ENCODE results near the gene PXN.
A peak's percentile ranks its signal among the peaks of the same experiment; 100 is the strongest.
"Not testable (repeated sequence)": the region's sequence is repeated elsewhere in the genome, so short reads cannot be mapped to it uniquely, and the experiment has no call there.

The PXN gene

GRCh38 chr12:120239776-120240494 lies 25.6 kb downstream of the PXN start:
- DNase-seq, result no peak

DNA sequence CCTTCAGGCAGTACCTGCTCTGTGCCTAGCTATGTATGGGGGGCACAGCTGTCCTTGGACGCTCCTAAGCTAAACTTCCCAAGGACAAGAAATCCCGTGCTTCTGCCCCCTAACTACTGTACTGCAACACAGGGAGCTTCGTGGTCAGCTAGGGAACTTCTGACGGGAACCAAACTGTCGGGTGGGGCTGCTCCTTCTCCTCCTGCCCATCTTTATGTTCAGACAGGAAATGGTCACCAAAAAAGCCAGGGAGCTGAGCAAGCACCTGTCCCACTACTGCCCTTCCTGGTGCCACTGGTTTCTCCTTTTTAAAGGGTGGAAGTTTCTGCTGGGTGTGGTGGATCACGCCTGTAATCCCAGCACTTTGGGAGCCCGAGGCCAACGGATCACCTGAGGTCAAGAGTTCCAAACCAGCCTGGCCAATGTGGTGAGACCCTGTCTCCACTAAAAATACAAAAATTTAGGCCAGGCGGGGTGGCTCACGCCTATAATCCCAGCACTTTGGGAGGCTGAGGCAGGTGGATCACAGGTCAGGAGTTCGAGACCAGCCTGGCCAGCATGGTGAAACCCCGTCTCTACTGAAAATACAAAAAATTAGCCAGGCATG lies 26.6 kb downstream of the PXN start:
- no peak for DNase-seq

GRCh38 chr12:120238217-120238616 lies 27.3 kb downstream of the PXN start:
- no peak for DNase-seq

DNA sequence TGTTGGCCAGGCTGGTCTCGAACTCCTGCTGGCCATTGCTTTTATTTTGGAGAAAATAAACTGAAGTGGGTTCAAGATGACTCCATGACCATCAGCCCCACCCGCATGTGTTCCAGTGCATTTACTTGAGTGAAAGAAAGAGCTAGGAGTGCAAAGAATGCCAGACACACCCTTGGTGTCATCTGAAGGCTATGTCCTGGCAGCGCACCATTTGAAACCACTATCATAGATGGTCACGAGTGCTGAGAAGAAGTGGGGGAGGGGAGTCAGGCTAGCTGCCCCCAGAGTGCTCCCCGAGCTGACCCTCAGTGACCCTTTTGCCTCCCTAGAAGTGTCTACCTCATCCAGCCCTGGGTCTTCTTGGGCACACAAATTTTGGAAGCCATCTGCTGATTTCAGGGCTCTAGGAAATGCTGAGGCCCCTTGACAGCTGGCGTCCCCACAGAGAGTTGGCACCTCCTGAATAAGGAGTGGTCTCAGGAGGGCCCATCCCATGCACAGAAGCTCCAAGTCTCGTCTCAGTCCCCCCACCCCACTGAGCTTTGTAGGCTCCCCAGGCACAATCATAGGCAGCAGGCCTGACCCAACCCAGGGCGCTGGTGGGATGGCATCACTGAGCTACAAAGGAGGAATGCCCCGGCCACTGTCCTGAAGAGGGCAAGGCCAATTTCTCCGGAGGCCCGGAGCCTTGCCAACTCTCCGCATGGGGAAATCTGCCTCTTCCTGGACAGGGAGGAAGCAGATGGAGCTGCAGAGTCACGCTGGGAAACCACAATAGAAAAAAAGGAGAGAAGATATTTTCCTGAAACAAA lies 28.0 kb downstream of the PXN start:
- DNase-seq, result no peak

- not testable (repeated sequence) for DNase-seq
Observed at GRCh38 chr12:120236809-120237208, 28.7 kb downstream of the PXN start.

- no peak for DNase-seq
Observed at GRCh38 chr12:120235369-120236323, 29.9 kb downstream of the PXN start.

- peak; percentile 35 for DNase-seq
Observed at GRCh38 chr12:120234643-120235368, 30.7 kb downstream of the PXN start.

GRCh38 chr12:120231316-120232011 lies 34.1 kb downstream of the PXN start:
- peak; percentile 16 for DNase-seq

GRCh38 chr12:120230974-120231315 lies 34.6 kb downstream of the PXN start:
- DNase-seq, result no peak

GRCh38 chr12:120230326-120230973 lies 35.1 kb downstream of the PXN start:
- no peak for DNase-seq

DNA sequence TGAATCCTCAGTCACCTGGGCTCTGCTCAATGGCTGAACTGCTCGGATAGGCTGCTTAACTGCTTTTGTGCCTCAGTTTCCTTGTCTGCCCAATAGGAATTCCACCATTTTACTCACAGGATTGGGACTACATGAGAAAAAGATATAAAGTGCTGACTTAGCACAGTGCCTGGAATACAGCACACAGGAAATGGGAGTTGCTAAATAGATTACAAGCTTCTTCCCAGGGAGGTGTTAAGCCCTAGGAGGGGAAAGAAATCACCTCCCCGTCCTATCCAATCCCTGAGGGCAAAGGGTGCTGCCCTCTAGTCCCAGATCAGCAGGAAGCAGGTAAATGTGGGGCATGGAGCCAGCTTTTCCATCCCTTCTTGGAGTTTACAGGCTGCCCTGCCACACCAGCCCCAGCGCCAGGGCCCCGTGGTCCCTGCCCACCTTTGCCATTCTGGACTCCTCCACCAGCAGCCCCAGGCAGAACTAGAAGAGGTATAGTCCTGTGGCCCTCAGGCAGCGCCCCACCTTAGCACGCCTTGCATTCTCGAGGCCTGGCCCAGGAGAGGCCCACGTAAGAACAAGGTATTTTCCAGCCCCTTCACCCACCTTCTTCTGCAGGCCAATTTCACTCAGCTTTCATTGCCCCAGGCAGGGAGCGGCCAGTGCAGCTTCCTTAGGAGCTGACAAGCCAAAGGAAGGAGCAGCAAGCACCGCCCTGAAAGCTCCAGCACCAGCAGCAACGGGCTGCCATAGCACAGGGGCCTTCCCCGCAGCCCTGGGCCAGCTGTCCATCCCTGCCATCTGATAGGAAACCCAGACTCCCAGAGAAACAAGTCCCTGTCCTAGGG lies 35.8 kb downstream of the PXN start:
- DNase-seq, result no peak

GRCh38 chr12:120229071-120229486 lies 36.5 kb downstream of the PXN start:
- no peak for DNase-seq

- DNase-seq, result peak; percentile 77
Observed at GRCh38 chr12:120228291-120229070, 37.0 kb downstream of the PXN start.

GRCh38 chr12:120228041-120228290 lies 37.6 kb downstream of the PXN start:
- DNase-seq, result no peak

GRCh38 chr12:120227233-120228040 lies 38.1 kb downstream of the PXN start:
- DNase-seq, result no peak

- peak; percentile 75 for DNase-seq
Observed at GRCh38 chr12:120225852-120226640, 39.5 kb downstream of the PXN start.

- DNase-seq, result no peak
Observed at GRCh38 chr12:120225200-120225558, 40.4 kb downstream of the PXN start.

All from COR-L47 (cell line).